ENCODE results near the gene TPRA1.
"Not testable (repeated sequence)": the region's sequence is repeated elsewhere in the genome, so short reads cannot be mapped to it uniquely, and the experiment has no call there.

Gene TPRA1

GRCh38 chr3:127616836-127617605 lies 26.5 kb upstream of the TPRA1 start:
- no peak for DNase-seq (ENCODE audit: low spot score)

- no peak for DNase-seq (ENCODE audit: low spot score)
These were observed 25.2 kb upstream of the TPRA1 start for GRCh38 chr3:127615631-127616305.

GRCh38 chr3:127614928-127615589 lies 24.5 kb upstream of the TPRA1 start:
- DNase-seq (ENCODE audit: low spot score): no peak

GRCh38 chr3:127613406-127613805 lies 22.9 kb upstream of the TPRA1 start:
- no peak for DNase-seq (ENCODE audit: low spot score)

- no peak for DNase-seq (ENCODE audit: low spot score)
These were observed 22.4 kb upstream of the TPRA1 start for GRCh38 chr3:127612966-127613365.

GRCh38 chr3:127611251-127611650 lies 20.7 kb upstream of the TPRA1 start:
- DNase-seq (ENCODE audit: low spot score): no peak

GRCh38 chr3:127610105-127610504 lies 19.6 kb upstream of the TPRA1 start:
- DNase-seq (ENCODE audit: low spot score): no peak

GRCh38 chr3:127608362-127608718 lies 17.8 kb upstream of the TPRA1 start:
- no peak for DNase-seq (ENCODE audit: low spot score)

- no peak for DNase-seq (ENCODE audit: low spot score)
These were observed 17.3 kb upstream of the TPRA1 start for GRCh38 chr3:127607675-127608361.

- DNase-seq (ENCODE audit: low spot score): no peak
These were observed 16.6 kb upstream of the TPRA1 start for GRCh38 chr3:127606981-127607595.

GRCh38 chr3:127606086-127606805 lies 15.7 kb upstream of the TPRA1 start:
- DNase-seq (ENCODE audit: low spot score): no peak

- DNase-seq (ENCODE audit: low spot score): not testable (repeated sequence)
These were observed 15.0 kb upstream of the TPRA1 start for GRCh38 chr3:127605547-127605946.

- DNase-seq (ENCODE audit: low spot score): no peak
These were observed 14.1 kb upstream of the TPRA1 start for GRCh38 chr3:127604546-127605165.

GRCh38 chr3:127604035-127604434 lies 13.5 kb upstream of the TPRA1 start:
- no peak for DNase-seq (ENCODE audit: low spot score)

- no peak for DNase-seq (ENCODE audit: low spot score)
These were observed 10.4 kb upstream of the TPRA1 start for GRCh38 chr3:127600749-127601456.

GRCh38 chr3:127598841-127599570 lies 8.5 kb upstream of the TPRA1 start:
- no peak for DNase-seq (ENCODE audit: low spot score)

GRCh38 chr3:127597020-127597771 lies 6.7 kb upstream of the TPRA1 start:
- no peak for DNase-seq (ENCODE audit: low spot score)

GRCh38 chr3:127595303-127595702 lies 4.8 kb upstream of the TPRA1 start:
- DNase-seq (ENCODE audit: low spot score): no peak

- no peak for DNase-seq (ENCODE audit: low spot score)
These were observed 2.6 kb upstream of the TPRA1 start for GRCh38 chr3:127593178-127593577.

Measured in putamen (tissue), 1 donor.